LoVo (cell line): ENCODE data around the gene EHHADH.
"Not testable (repeated sequence)": the region's sequence is repeated elsewhere in the genome, so short reads cannot be mapped to it uniquely, and the experiment has no call there.

Experiments
- DNase-seq: peaks from one replicate; pipeline ENCODE4 v3.0.0-alpha.2; 2016; ENCODE audit warnings: low spot score

Gene EHHADH

GRCh38 chr3:185251272-185251671 lies 2.6 kb downstream of the EHHADH start:
- DNase-seq: no peak

- DNase-seq: no peak
These were observed 3.2 kb downstream of the EHHADH start for GRCh38 chr3:185250653-185251052.

- no peak for DNase-seq
These were observed 3.6 kb downstream of the EHHADH start for GRCh38 chr3:185250247-185250646.

GRCh38 chr3:185242642-185243041 lies 11.2 kb downstream of the EHHADH start:
- no peak for DNase-seq

GRCh38 chr3:185236969-185237368 lies 16.9 kb downstream of the EHHADH start:
- DNase-seq: no peak

GRCh38 chr3:185233328-185233727 lies 20.5 kb downstream of the EHHADH start:
- DNase-seq: no peak

- DNase-seq: not testable (repeated sequence)
These were observed 27.3 kb downstream of the EHHADH start for GRCh38 chr3:185226526-185226925.

GRCh38 chr3:185225523-185225922 lies 28.3 kb downstream of the EHHADH start:
- DNase-seq: no peak

- DNase-seq: no peak
These were observed 28.8 kb downstream of the EHHADH start for GRCh38 chr3:185225080-185225479.

- no peak for DNase-seq
These were observed 32.6 kb downstream of the EHHADH start for GRCh38 chr3:185221203-185221602.

- no peak for DNase-seq
These were observed 37.3 kb downstream of the EHHADH start for GRCh38 chr3:185216607-185216958.

- peak; percentile 28 for DNase-seq
These were observed 37.8 kb downstream of the EHHADH start for GRCh38 chr3:185215873-185216606.

GRCh38 chr3:185212559-185212958 lies 41.3 kb downstream of the EHHADH start:
- no peak for DNase-seq

GRCh38 chr3:185212086-185212485 lies 41.8 kb downstream of the EHHADH start:
- DNase-seq: no peak

- no peak for DNase-seq
These were observed 43.2 kb downstream of the EHHADH start for GRCh38 chr3:185210621-185211142.

GRCh38 chr3:185208823-185209222 lies 45.0 kb downstream of the EHHADH start:
- DNase-seq: no peak

- DNase-seq: no peak
These were observed 45.7 kb downstream of the EHHADH start for GRCh38 chr3:185207931-185208746.

- no peak for DNase-seq
These were observed 46.4 kb downstream of the EHHADH start for GRCh38 chr3:185207481-185207880.

GRCh38 chr3:185205865-185206264 lies 48.0 kb downstream of the EHHADH start:
- DNase-seq: no peak

GRCh38 chr3:185204894-185205293 lies 49.0 kb downstream of the EHHADH start:
- DNase-seq: no peak

- DNase-seq: no peak
These were observed 53.2 kb downstream of the EHHADH start for GRCh38 chr3:185200639-185201038.

GRCh38 chr3:185199671-185200070 lies 54.2 kb downstream of the EHHADH start:
- no peak for DNase-seq

- no peak for DNase-seq
These were observed 54.6 kb downstream of the EHHADH start for GRCh38 chr3:185199206-185199605.
